Lung (tissue), 12 donors: Measurements from ENCODE around the gene TMEM109. TPM values are rescaled to one million over a fixed set of nuclear protein-coding genes. Genes with fewer than 3 reads are reported as not detected.
A peak's percentile ranks its signal among the peaks of the same experiment; 100 is the strongest.

Experiments used
- ATAC-seq: fragments of 200-7000 bp; cut with Tn5 transposase; one replicate; pipeline ENCODE4 v1.9.1; 2020; ENCODE audit warnings: moderate number of reproducible peaks; ENCODE audit not compliant: insufficient read depth, low FRiP score
- DNase-seq, 3 donors: peaks; one replicate each; pipeline ENCODE4 v3.0.0-alpha.2; 2013 to 2017
- H3K27ac ChIP-seq, 2 donors: one replicate each; pipeline ENCODE4 v1.5.1; 2013; ENCODE audit warnings: mild to moderate bottlenecking in 2 of 2, moderate library complexity in 2 of 2, control low read depth in 1 of 2, inconsistent platforms in 1 of 2, low read depth in 1 of 2, low read length in 1 of 2
- H3K27me3 ChIP-seq, 3 donors: one replicate each; pipeline ENCODE4 v1.5.1; 2013; ENCODE audit warnings: low read length in 2 of 3; ENCODE audit not compliant: control insufficient read depth in 3 of 3, insufficient read depth in 3 of 3
- H3K36me3 ChIP-seq, 4 donors: one replicate each; pipeline ENCODE4 v1.5.1; 2013; ENCODE audit warnings: low read length in 4 of 4, mild to moderate bottlenecking in 1 of 4, moderate library complexity in 1 of 4; ENCODE audit not compliant: control insufficient read depth in 4 of 4, insufficient read depth in 4 of 4
- H3K4me1 ChIP-seq, 5 donors: one replicate each; pipeline ENCODE4 v1.5.1; 2013; ENCODE audit warnings: low read length in 5 of 5, mild to moderate bottlenecking in 2 of 5, moderate library complexity in 1 of 5; ENCODE audit not compliant: control insufficient read depth in 5 of 5, insufficient read depth in 5 of 5
- H3K4me3 ChIP-seq: one replicate; pipeline ENCODE4 v1.5.1; 2013; ENCODE audit warnings: mild to moderate bottlenecking, control low read depth, moderate library complexity
- H3K9ac ChIP-seq, 2 donors: one replicate each; pipeline ENCODE4 v1.5.1; 2013; ENCODE audit warnings: low read length in 2 of 2, control low read depth in 1 of 2; ENCODE audit not compliant: insufficient read depth in 1 of 2
- H3K9me3 ChIP-seq, 4 donors: one replicate each; pipeline ENCODE4 v1.5.1; 2013; ENCODE audit warnings: low read length in 3 of 4, mild to moderate bottlenecking in 1 of 4, moderate library complexity in 1 of 4; ENCODE audit not compliant: control insufficient read depth in 4 of 4, insufficient read depth in 3 of 4
- CTCF ChIP-seq: IDR thresholded peaks from 2 replicates; pipeline ENCODE4 v1.5.1; 2012; ENCODE audit warnings: mild to moderate bottlenecking; ENCODE audit errors: control extremely low read depth, extremely low read depth
- WGBS, 2 donors: extraction: QIAGEN DNeasy Blood & Tissue Kit; methylation state at CpG; one replicate each; pipeline ENCODE4 v1.1.7; 2013; 5-methylcytosine and 5-hydroxymethylcytosine counted together
- polyA plus RNA-seq, 2 donors: library from polyadenylated mRNA; stranded (reverse); fragments of 200-250 nt; gene quantifications; one replicate each; pipeline ENCODE4 v1.2.1, GENCODE V29; 2013
- total RNA-seq, 2 donors: library from RNA; depleted of rRNA in 1 of 2; stranded (reverse); fragments of >200 nt in 1 of 2; gene quantifications; one replicate each; pipeline ENCODE4 v1.2.1, GENCODE V29; 2014 to 2021
- donor health status: control.
- donor health status: control.
- donor health status: Bipolar disorder and iron deficiency.
- donor health status: healthy.
- donor health status: DM: yes; HTN: yes; CAD: no.

TMEM109 gene
- total and polyA plus RNA-seq, 4 donors, result 69.2 to 128 (median 99.3) TPM

DNA sequence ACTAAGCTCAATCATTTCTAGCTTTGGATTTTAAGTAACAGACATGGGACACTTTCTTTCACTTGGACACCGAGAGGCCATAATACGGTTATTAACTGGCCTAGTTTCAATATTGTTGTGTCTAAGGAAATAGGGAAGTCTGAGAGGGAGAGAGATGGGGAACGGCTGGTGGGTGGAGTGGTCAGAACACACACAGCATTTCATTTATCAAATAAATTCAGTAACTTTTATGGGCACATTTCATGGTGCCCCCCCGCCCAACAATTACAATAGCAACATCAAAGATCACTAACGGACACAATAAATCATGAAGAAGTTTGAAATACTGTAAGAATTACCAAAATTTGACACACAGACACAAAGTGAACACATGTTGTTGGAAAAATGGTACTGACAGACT lies 18.3 kb upstream of the TMEM109 start:
- Histone ChIP-seq H3K9ac (no peak overlapping the region), H3K36me3 (peaks cover 42 to 54% (median 45%) of the 10 kb centered on the region in 4 donors)
- WGBS, 2 donors, result 83 to 88% methylated on average over 5 of the region's 5 CpGs

GRCh38 chr11:60897496-60897895 lies 16.5 kb upstream of the TMEM109 start:
- no peak for TF ChIP-seq CTCF
- H3K36me3 ChIP-seq, result peaks cover 52 to 68% (median 58%) of the 10 kb centered on the region in 4 donors
- WGBS, 2 donors, result 95 to 96% methylated on average over 4 of the region's 4 CpGs
- no peaks in the 10 kb centered on the region for H3K4me1 ChIP-seq
- no peak overlapping the region for H3K27ac ChIP-seq
- H3K9me3 ChIP-seq, result no peaks in the 10 kb centered on the region
- ATAC-seq (no peak), DNase-seq (no peak)
- no peak overlapping the region for H3K4me3 ChIP-seq
- no peaks in the 10 kb centered on the region for H3K27me3 ChIP-seq
- H3K9ac ChIP-seq, result no peak overlapping the region

More for the DNA sequence above, 18.3 kb upstream of the TMEM109 start:
- TF ChIP-seq CTCF, result no peak
- DNase-seq (no peak), ATAC-seq (no peak)
- Histone ChIP-seq H3K27ac (no peak overlapping the region), H3K27me3 (no peaks in the 10 kb centered on the region), H3K9me3 (no peaks in the 10 kb centered on the region), H3K4me1 (no peaks in the 10 kb centered on the region), H3K4me3 (no peak overlapping the region)

- ATAC-seq, result peak; percentile 60
- Histone ChIP-seq H3K4me3 (no peak overlapping the region), H3K4me1 (no peaks in the 10 kb centered on the region), H3K27me3 (no peaks in the 10 kb centered on the region), H3K9me3 (no peaks in the 10 kb centered on the region), H3K27ac (no peak overlapping the region), H3K36me3 (peaks cover 57 to 63% (median 60%) of the 10 kb centered on the region in 4 donors), H3K9ac (no peak overlapping the region)
- peak; percentile 49 to 71 (median 62) for DNase-seq
- 62 to 65% methylated on average over 12 of the region's 12 CpGs for WGBS, 2 donors
- peak; percentile 91 for TF ChIP-seq CTCF
These were observed 14.7 kb upstream of the TMEM109 start for GRCh38 chr11:60899046-60899936.
